Neuronal stem cell (in vitro differentiated cells): ENCODE results near the gene CNTNAP5.

Source experiments
- DNase-seq: peaks from one replicate; pipeline ENCODE4 v3.0.0-alpha.2; 2013; ENCODE audit warnings: low spot score
- H2AFZ ChIP-seq: one replicate; pipeline ENCODE4 v1.6.1; 2013; ENCODE audit warnings: mild to moderate bottlenecking, low read length, inconsistent platforms
- H2AK5ac ChIP-seq: 2 replicates; pipeline ENCODE4 v1.6.1; 2013; ENCODE audit warnings: low read depth, mild to moderate bottlenecking, inconsistent platforms, low read length, moderate library complexity, mixed read lengths
- H2BK120ac ChIP-seq: 2 replicates; pipeline ENCODE4 v1.6.1; 2013; ENCODE audit warnings: low read depth, mild to moderate bottlenecking, inconsistent platforms, low read length, moderate library complexity, mixed read lengths
- H2BK12ac ChIP-seq: one replicate; pipeline ENCODE4 v1.6.1; 2013; ENCODE audit warnings: low read length, inconsistent platforms
- H2BK15ac ChIP-seq: 2 replicates; pipeline ENCODE4 v1.6.1; 2013; ENCODE audit warnings: mild to moderate bottlenecking, low read length, inconsistent platforms, mixed read lengths
- H2BK5ac ChIP-seq: one replicate; pipeline ENCODE4 v1.6.1; 2013; ENCODE audit warnings: inconsistent platforms, mild to moderate bottlenecking, low read length, moderate library complexity
- H3K14ac ChIP-seq: one replicate; pipeline ENCODE4 v1.6.1; 2013; ENCODE audit warnings: low read length, inconsistent platforms
- H3K18ac ChIP-seq: 2 replicates; pipeline ENCODE4 v1.6.1; 2013; ENCODE audit warnings: low read length, inconsistent platforms
- H3K23ac ChIP-seq: 2 replicates; pipeline ENCODE4 v1.6.1; 2013; ENCODE audit warnings: low read depth, mild to moderate bottlenecking, mixed read lengths, low read length, inconsistent platforms; ENCODE audit not compliant: poor library complexity
- H3K27ac ChIP-seq: replicated peaks from 3 replicates; pipeline ENCODE4 v1.5.1; 2013; ENCODE audit warnings: low read length, inconsistent platforms
- H3K27me3 ChIP-seq, 3 experiments: 2 replicates each; pipeline ENCODE4 v1.6.1; 2013; ENCODE audit warnings: low read length in 3 of 3, mild to moderate bottlenecking in 2 of 3, inconsistent platforms in 1 of 3, low read depth in 1 of 3, mixed read lengths in 1 of 3, moderate library complexity in 1 of 3; ENCODE audit not compliant: control insufficient read depth in 3 of 3, insufficient read depth in 3 of 3
- H3K36me3 ChIP-seq, 2 donors: replicated peaks in 1 of 2; 2 replicates each; pipeline ENCODE4 v1.6.1; 2013; ENCODE audit warnings: low read length in 2 of 2; ENCODE audit not compliant: control insufficient read depth in 2 of 2, insufficient read depth in 2 of 2
- H3K4ac ChIP-seq: 2 replicates; pipeline ENCODE4 v1.6.1; 2013; ENCODE audit warnings: inconsistent platforms, mild to moderate bottlenecking, low read length, moderate library complexity
- H3K4me1 ChIP-seq, 2 donors: 1 replicate in 1 of 2; 2 replicates in 1 of 2; pipeline ENCODE4 v1.6.1; 2013; ENCODE audit warnings: low read length in 2 of 2, low read depth in 1 of 2; ENCODE audit not compliant: control insufficient read depth in 2 of 2, insufficient read depth in 1 of 2
- H3K4me2 ChIP-seq: one replicate; pipeline ENCODE4 v1.6.1; 2013; ENCODE audit warnings: mild to moderate bottlenecking, low read length, inconsistent platforms; ENCODE audit not compliant: insufficient read depth, poor library complexity, severe bottlenecking
- H3K4me3 ChIP-seq, 2 donors: 2 replicates each; pipeline ENCODE4 v1.5.1; 2013; ENCODE audit warnings: low read length in 2 of 2, mild to moderate bottlenecking in 2 of 2, inconsistent platforms in 1 of 2, moderate library complexity in 1 of 2
- H3K79me1 ChIP-seq: one replicate; pipeline ENCODE4 v1.6.1; 2013; ENCODE audit warnings: low read depth, mild to moderate bottlenecking, inconsistent platforms, low read length, moderate library complexity
- H3K9ac ChIP-seq: one replicate; pipeline ENCODE4 v1.6.1; 2013; ENCODE audit warnings: mild to moderate bottlenecking, low read depth, low read length, inconsistent platforms; ENCODE audit not compliant: poor library complexity
- H3K9me3 ChIP-seq, 2 donors: replicated peaks in 1 of 2; 2 replicates each; pipeline versions ENCODE3 to v1.6.1; 2013; ENCODE audit warnings: low read length in 2 of 2, mild to moderate bottlenecking in 2 of 2, inconsistent platforms in 1 of 2, low read depth in 1 of 2, mixed read lengths in 1 of 2, moderate library complexity in 1 of 2; ENCODE audit not compliant: control insufficient read depth in 2 of 2, insufficient read depth in 1 of 2
- H4K8ac ChIP-seq: one replicate; pipeline ENCODE4 v1.6.1; 2013; ENCODE audit warnings: low read depth, mild to moderate bottlenecking, inconsistent platforms, low read length, moderate library complexity
- H4K91ac ChIP-seq: one replicate; pipeline ENCODE4 v1.6.1; 2013; ENCODE audit warnings: low read length, low read depth, mild to moderate bottlenecking, inconsistent platforms; ENCODE audit not compliant: poor library complexity
- whole genome bisulfite sequencing, 2 donors: extraction: QIAGEN DNeasy Blood & Tissue Kit; methylation state at CpG; one replicate each; pipeline ENCODE4 v1.1.7; 2013; ENCODE audit warnings: missing lambda C conversion rate in 2 of 2, mixed read lengths in 1 of 2; ENCODE audit not compliant: insufficient read length in 2 of 2, insufficient replicate concordance in 1 of 2; ENCODE audit errors: extremely low coverage in 2 of 2; 5-methylcytosine and 5-hydroxymethylcytosine counted together

Gene CNTNAP5

GRCh38 chr2:124339709-124340108, 314.6 kb downstream of the CNTNAP5 start:
- H3K9me3 ChIP-seq, result no peaks in the 10 kb centered on the region
- H2AFZ ChIP-seq, result no peak overlapping the region
- no peak overlapping the region for H3K4me3 ChIP-seq
- no peak overlapping the region for H2AK5ac ChIP-seq
- no peak for DNase-seq
- no peak overlapping the region for H2BK5ac ChIP-seq
- H4K91ac ChIP-seq, result no peak overlapping the region
- H3K27ac ChIP-seq, result no peak overlapping the region
- H3K4me2 ChIP-seq, result no peak overlapping the region
- H3K23ac ChIP-seq, result no peak overlapping the region
- no peak overlapping the region for H3K9ac ChIP-seq
- H4K8ac ChIP-seq, result no peak overlapping the region
- no peaks in the 10 kb centered on the region for H3K4me1 ChIP-seq
- H2BK120ac ChIP-seq, result no peak overlapping the region
- H3K4ac ChIP-seq, result no peak overlapping the region
- no peaks in the 10 kb centered on the region for H3K27me3 ChIP-seq
- no peak overlapping the region for H3K14ac ChIP-seq
- no peaks in the 10 kb centered on the region for H3K36me3 ChIP-seq
- H2BK12ac ChIP-seq, result no peak overlapping the region
- no CpG with 5 or more reads among the region's 2 CpGs for WGBS, 2 donors
- no peak overlapping the region for H3K18ac ChIP-seq
- no peak overlapping the region for H2BK15ac ChIP-seq
- no peaks in the 10 kb centered on the region for H3K79me1 ChIP-seq

- DNase-seq, result no peak
- no peak overlapping the region for H3K9ac ChIP-seq
- no peak overlapping the region for H2BK12ac ChIP-seq
- no peaks in the 10 kb centered on the region for H3K9me3 ChIP-seq
- H4K8ac ChIP-seq, result no peak overlapping the region
- H3K79me1 ChIP-seq, result no peaks in the 10 kb centered on the region
- H2BK120ac ChIP-seq, result no peak overlapping the region
- H3K4me3 ChIP-seq, result no peak overlapping the region
- H3K27me3 ChIP-seq, result no peaks in the 10 kb centered on the region
- no peaks in the 10 kb centered on the region for H3K36me3 ChIP-seq
- no peak overlapping the region for H2BK15ac ChIP-seq
- no peak overlapping the region for H2BK5ac ChIP-seq
- no peak overlapping the region for H3K27ac ChIP-seq
- no peak overlapping the region for H3K18ac ChIP-seq
- no CpG with 5 or more reads among the region's 4 CpGs for WGBS, 2 donors
- H3K4me2 ChIP-seq, result no peak overlapping the region
- no peak overlapping the region for H3K14ac ChIP-seq
- no peak overlapping the region for H2AK5ac ChIP-seq
- no peak overlapping the region for H3K23ac ChIP-seq
- H3K4me1 ChIP-seq, result no peaks in the 10 kb centered on the region
- no peak overlapping the region for H3K4ac ChIP-seq
- H4K91ac ChIP-seq, result no peak overlapping the region
- no peak overlapping the region for H2AFZ ChIP-seq
These were observed 318.9 kb downstream of the CNTNAP5 start for GRCh38 chr2:124343827-124344498.

GRCh38 chr2:124347209-124347608, 322.1 kb downstream of the CNTNAP5 start:
- H3K9me3 ChIP-seq, result no peaks in the 10 kb centered on the region
- no CpG with 5 or more reads among the region's 7 CpGs for WGBS, 2 donors
- H4K8ac ChIP-seq, result no peak overlapping the region
- H2AK5ac ChIP-seq, result no peak overlapping the region
- H3K9ac ChIP-seq, result no peak overlapping the region
- H3K4me3 ChIP-seq, result no peak overlapping the region
- DNase-seq, result no peak
- H3K36me3 ChIP-seq, result no peaks in the 10 kb centered on the region
- no peak overlapping the region for H2AFZ ChIP-seq
- no peak overlapping the region for H3K23ac ChIP-seq
- H3K14ac ChIP-seq, result no peak overlapping the region
- H3K4me1 ChIP-seq, result no peaks in the 10 kb centered on the region
- H3K18ac ChIP-seq, result no peak overlapping the region
- no peak overlapping the region for H2BK15ac ChIP-seq
- H3K27me3 ChIP-seq, result no peaks in the 10 kb centered on the region
- no peak overlapping the region for H2BK120ac ChIP-seq
- H2BK5ac ChIP-seq, result no peak overlapping the region
- H3K4me2 ChIP-seq, result no peak overlapping the region
- no peaks in the 10 kb centered on the region for H3K79me1 ChIP-seq
- H4K91ac ChIP-seq, result no peak overlapping the region
- no peak overlapping the region for H3K4ac ChIP-seq
- no peak overlapping the region for H2BK12ac ChIP-seq
- H3K27ac ChIP-seq, result no peak overlapping the region

GRCh38 chr2:124353656-124354055, 328.6 kb downstream of the CNTNAP5 start:
- Histone ChIP-seq H3K4me3 (no peak overlapping the region), H3K27me3 (no peaks in the 10 kb centered on the region)

More at GRCh38 chr2:124353656-124354055, 328.6 kb downstream of the CNTNAP5 start:
- Histone ChIP-seq H2AFZ (no peak overlapping the region), H4K8ac (no peak overlapping the region), H3K9me3 (no peaks in the 10 kb centered on the region), H3K4me1 (no peaks in the 10 kb centered on the region), H3K79me1 (no peaks in the 10 kb centered on the region), H3K18ac (no peak overlapping the region), H2BK12ac (no peak overlapping the region), H3K14ac (no peak overlapping the region), H3K9ac (no peak overlapping the region), H4K91ac (no peak overlapping the region), H2BK15ac (no peak overlapping the region), H3K4ac (no peak overlapping the region), H3K23ac (no peak overlapping the region), H3K27ac (no peak overlapping the region), H2BK5ac (no peak overlapping the region), H3K4me2 (no peak overlapping the region), H2BK120ac (no peak overlapping the region), H3K36me3 (no peaks in the 10 kb centered on the region), H2AK5ac (no peak overlapping the region)
- DNase-seq, result no peak
